Activated CD8-positive, alpha-beta memory T cell treated with anti-CD3 and anti-CD28 coated beads for 36 hours (primary cell): ENCODE data around the gene EXT2. TPM values are rescaled to one million over a fixed set of nuclear protein-coding genes. Genes with fewer than 3 reads are reported as not detected.

Experiments
- CTCF ChIA-PET: fragments of 350-600 bp; sonication (Branson Sonifier 250); formaldehyde crosslinking; loops from one replicate; lab custom pipeline; 2021; ENCODE audit warnings: antibody characterized with exemption; lab: Charles Lee
- POLR2A ChIA-PET: fragments of 350-600 bp; sonication (Branson Sonifier 250); formaldehyde crosslinking; loops from one replicate; lab custom pipeline; 2021; ENCODE audit warnings: antibody characterized with exemption; lab: Charles Lee
- total RNA-seq, 2 experiments: library from RNA; stranded (reverse); gene quantifications; one replicate each; pipeline ENCODE4 v1.2.3, GENCODE V29; 2021

Gene EXT2
- total RNA-seq, 2 experiments from 2014 or later = 32.4 to 35.2 TPM

- ChIA-PET CTCF (no interaction called here), POLR2A (no interaction called here)
Measured at GRCh38 chr11:44288133-44288526, 192.7 kb downstream of the EXT2 start.

GRCh38 chr11:44290208-44290607, 194.7 kb downstream of the EXT2 start:
- POLR2A ChIA-PET = no interaction called here
- CTCF ChIA-PET = no interaction called here

Other genes with a start within 250 kb of the EXT2 start
- 10 to 100 TPM; 48.1 to 49.7 TPM for gene ALKBH3, start 214.8 kb upstream of the EXT2 start, total RNA-seq
- gene C11orf96, start 153.0 kb upstream of the EXT2 start, total RNA-seq = under 1 TPM; 0.42 to 0.46 TPM
- gene ACCSL, start 47.7 kb upstream of the EXT2 start, total RNA-seq = not detected
- gene ACCS, start 29.4 kb upstream of the EXT2 start, total RNA-seq = 1 to 10 TPM; 2.1 to 2.8 TPM
- not detected for gene ALX4, start 214.5 kb downstream of the EXT2 start, total RNA-seq